ENCODE results near the gene FHIP1A.
A peak's percentile ranks its signal among the peaks of the same experiment; 100 is the strongest.
"Not testable (repeated sequence)": the region's sequence is repeated elsewhere in the genome, so short reads cannot be mapped to it uniquely, and the experiment has no call there.

The FHIP1A gene

GRCh38 chr4:151402145-151402865, 6.7 kb upstream of the FHIP1A start:
- H3K4me1 ChIP-seq: no peaks in the 10 kb centered on the region
- no peaks in the 10 kb centered on the region for H3K9me3 ChIP-seq
- DNase-seq: no peak
- no peaks in the 10 kb centered on the region for H3K27me3 ChIP-seq
- H3K4me3 ChIP-seq (ENCODE audit: low read depth, low read length): no peak overlapping the region
- H3K36me3 ChIP-seq: no peaks in the 10 kb centered on the region
- TF ChIP-seq CTCF (IDR thresholded peaks at IDR 0.05; ENCODE audit: low read depth, low read length): no peak

- no peak for DNase-seq
- no peaks in the 10 kb centered on the region for H3K9me3 ChIP-seq
- H3K4me3 ChIP-seq (ENCODE audit: low read depth, low read length): no peak overlapping the region
- H3K36me3 ChIP-seq: no peaks in the 10 kb centered on the region
- TF ChIP-seq CTCF (IDR thresholded peaks at IDR 0.05; ENCODE audit: low read depth, low read length): no peak
- no peaks in the 10 kb centered on the region for H3K27me3 ChIP-seq
- no peaks in the 10 kb centered on the region for H3K4me1 ChIP-seq
These were observed 5.3 kb upstream of the FHIP1A start for GRCh38 chr4:151403656-151404055.

GRCh38 chr4:151404802-151405201, 4.2 kb upstream of the FHIP1A start:
- not testable (repeated sequence) for H3K4me3 ChIP-seq (ENCODE audit: low read depth, low read length); H3K9me3 ChIP-seq; H3K4me1 ChIP-seq; H3K27me3 ChIP-seq; DNase-seq; H3K36me3 ChIP-seq

GRCh38 chr4:151407018-151407417, 2.0 kb upstream of the FHIP1A start:
- TF ChIP-seq CTCF (IDR thresholded peaks at IDR 0.05; ENCODE audit: low read depth, low read length): no peak
- Histone ChIP-seq H3K4me3 (ENCODE audit: low read depth, low read length) (no peak overlapping the region), H3K9me3 (no peaks in the 10 kb centered on the region), H3K4me1 (peaks cover 7% of the 10 kb centered on the region; the same call in 1 of the 2 replicates), H3K36me3 (no peaks in the 10 kb centered on the region), H3K27me3 (no peaks in the 10 kb centered on the region)
- DNase-seq: no peak

- Histone ChIP-seq H3K4me1 (peaks cover 7% of the 10 kb centered on the region; the same call in 1 of the 2 replicates), H3K27me3 (no peaks in the 10 kb centered on the region), H3K36me3 (no peaks in the 10 kb centered on the region), H3K9me3 (no peaks in the 10 kb centered on the region), H3K4me3 (ENCODE audit: low read depth, low read length) (no peak overlapping the region)
- no peak for TF ChIP-seq CTCF (IDR thresholded peaks at IDR 0.05; ENCODE audit: low read depth, low read length)
- DNase-seq: no peak
These were observed 1.3 kb upstream of the FHIP1A start for GRCh38 chr4:151407466-151408379.

- Histone ChIP-seq H3K36me3 (no peaks in the 10 kb centered on the region), H3K9me3 (no peaks in the 10 kb centered on the region), H3K4me1 (peaks cover 7% of the 10 kb centered on the region; the same call in 1 of the 2 replicates), H3K27me3 (no peaks in the 10 kb centered on the region), H3K4me3 (ENCODE audit: low read depth, low read length) (peak overlapping the region; percentile 52)
- TF ChIP-seq CTCF (IDR thresholded peaks at IDR 0.05; ENCODE audit: low read depth, low read length): no peak
- no peak for DNase-seq
These were observed 671 bp upstream of the FHIP1A start for GRCh38 chr4:151408380-151408629.
